Epithelial cell of esophagus (primary cell): ENCODE measurements around the gene GIMAP6.
"Not testable (repeated sequence)": the region's sequence is repeated elsewhere in the genome, so short reads cannot be mapped to it uniquely, and the experiment has no call there.

Experiments
- DNase-seq: peaks from one replicate; pipeline ENCODE4 v3.0.0; 2010; ENCODE audit warnings: low read depth
- H3K4me3 ChIP-seq: 2 replicates; pipeline ENCODE4 v1.5.1; 2011; ENCODE audit warnings: mild to moderate bottlenecking, low read length, control low read depth
- CTCF ChIP-seq: IDR thresholded peaks from 2 replicates; pipeline ENCODE4 v1.5.1; 2011; ENCODE audit warnings: low read depth, mild to moderate bottlenecking, low read length, control low read depth, inconsistent platforms; ENCODE audit not compliant: insufficient read depth; ENCODE audit errors: missing control alignments

Gene GIMAP6

GRCh38 chr7:150620617-150621371 is 11.4 kb downstream of the GIMAP6 start:
- no peak for TF ChIP-seq CTCF
- no peak for DNase-seq
- no peak overlapping the region for H3K4me3 ChIP-seq

GRCh38 chr7:150620061-150620460 is 12.1 kb downstream of the GIMAP6 start:
- no peak for DNase-seq
- no peak for TF ChIP-seq CTCF
- H3K4me3 ChIP-seq: no peak overlapping the region

- DNase-seq, H3K4me3 ChIP-seq: not testable (repeated sequence)
These were observed 16.9 kb downstream of the GIMAP6 start for GRCh38 chr7:150615221-150615755.

GRCh38 chr7:150614426-150614825 is 17.8 kb downstream of the GIMAP6 start:
- not testable (repeated sequence) for DNase-seq, H3K4me3 ChIP-seq

GRCh38 chr7:150613880-150614279 is 18.3 kb downstream of the GIMAP6 start:
- no peak for TF ChIP-seq CTCF
- no peak for DNase-seq
- no peak overlapping the region for H3K4me3 ChIP-seq

- no peak overlapping the region for H3K4me3 ChIP-seq
- DNase-seq: no peak
- TF ChIP-seq CTCF: no peak
These were observed 19.3 kb downstream of the GIMAP6 start for GRCh38 chr7:150612925-150613324.

GRCh38 chr7:150610233-150610632 is 22.0 kb downstream of the GIMAP6 start:
- no peak overlapping the region for H3K4me3 ChIP-seq
- no peak for TF ChIP-seq CTCF
- DNase-seq: no peak

GRCh38 chr7:150603600-150603999 is 28.6 kb downstream of the GIMAP6 start:
- DNase-seq, H3K4me3 ChIP-seq: not testable (repeated sequence)
